ENCODE data around the gene CD72.
"Not testable (repeated sequence)": the region's sequence is repeated elsewhere in the genome, so short reads cannot be mapped to it uniquely, and the experiment has no call there.

GRCh38 chr9:35583521-35583920 lies 34.7 kb downstream of the CD72 start:
- not testable (repeated sequence) for TF ChIP-seq CTCF (conservative IDR thresholded peaks at IDR 0.05; ENCODE audit: low read length); EZH2phosphoT487 (IDR thresholded peaks at IDR 0.05; ENCODE audit: borderline replicate concordance, low read depth, low read length)
